Esophagus muscularis mucosa (tissue), 4 donors: ENCODE results near the gene GRB2.

Experiments used
- EP300 ChIP-seq: sonication (generic); formaldehyde crosslinking; IDR thresholded peaks from one replicate; pipeline ENCODE4 v1.6.1; 2017; ENCODE audit warnings: antibody characterized with exemption
- POLR2A ChIP-seq: fragments of 450-650 bp; IDR thresholded peaks from one replicate; pipeline ENCODE4 v1.6.1; 2017; ENCODE audit warnings: antibody characterized with exemption, moderate library complexity, mild to moderate bottlenecking, low read depth
- POLR2AphosphoS5 ChIP-seq, 2 donors: sonication (generic); formaldehyde crosslinking; IDR thresholded peaks; one replicate each; pipeline ENCODE4 v1.6.1; 2017; ENCODE audit warnings: antibody characterized with exemption in 2 of 2
- TF ChIP-seq, protein P1 (sequence below), 3 experiments: fragments of 200-600 bp in 2 of 3; fragments of 450-650 bp in 1 of 3; sonication (generic) in 2 of 3; IDR thresholded peaks; one replicate each; pipeline ENCODE4 v1.5.1; 2017 to 2019; ENCODE audit warnings: antibody characterized with exemption in 3 of 3, mild to moderate bottlenecking in 2 of 3, moderate library complexity in 1 of 3

GRCh38 chr17:75271233-75271954 is 134.1 kb downstream of the GRB2 start:
- no peak for TF ChIP-seq POLR2A
- TF ChIP-seq, protein P1, sequence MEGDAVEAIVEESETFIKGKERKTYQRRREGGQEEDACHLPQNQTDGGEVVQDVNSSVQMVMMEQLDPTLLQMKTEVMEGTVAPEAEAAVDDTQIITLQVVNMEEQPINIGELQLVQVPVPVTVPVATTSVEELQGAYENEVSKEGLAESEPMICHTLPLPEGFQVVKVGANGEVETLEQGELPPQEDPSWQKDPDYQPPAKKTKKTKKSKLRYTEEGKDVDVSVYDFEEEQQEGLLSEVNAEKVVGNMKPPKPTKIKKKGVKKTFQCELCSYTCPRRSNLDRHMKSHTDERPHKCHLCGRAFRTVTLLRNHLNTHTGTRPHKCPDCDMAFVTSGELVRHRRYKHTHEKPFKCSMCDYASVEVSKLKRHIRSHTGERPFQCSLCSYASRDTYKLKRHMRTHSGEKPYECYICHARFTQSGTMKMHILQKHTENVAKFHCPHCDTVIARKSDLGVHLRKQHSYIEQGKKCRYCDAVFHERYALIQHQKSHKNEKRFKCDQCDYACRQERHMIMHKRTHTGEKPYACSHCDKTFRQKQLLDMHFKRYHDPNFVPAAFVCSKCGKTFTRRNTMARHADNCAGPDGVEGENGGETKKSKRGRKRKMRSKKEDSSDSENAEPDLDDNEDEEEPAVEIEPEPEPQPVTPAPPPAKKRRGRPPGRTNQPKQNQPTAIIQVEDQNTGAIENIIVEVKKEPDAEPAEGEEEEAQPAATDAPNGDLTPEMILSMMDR (IDR thresholded peaks at IDR 0.05) = peak; percentile 86 to 97 (median 90)
- peak in 1 of 2 donors; percentile 9 for TF ChIP-seq POLR2AphosphoS5 (IDR thresholded peaks at IDR 0.05)
- no peak for TF ChIP-seq EP300
